GM10266 (cell line): Measurements from ENCODE around the gene MYO18A.
"Not testable (repeated sequence)": the region's sequence is repeated elsewhere in the genome, so short reads cannot be mapped to it uniquely, and the experiment has no call there.

ENCODE experiments used
- DNase-seq: peaks from one replicate; pipeline ENCODE4 v3.0.0; 2012; ENCODE audit errors: extremely low spot score
- TF ChIP-seq, protein P1 (sequence below): IDR thresholded peaks from 2 replicates; pipeline ENCODE4 v1.5.1; 2012; ENCODE audit warnings: mild to moderate bottlenecking, low read depth; ENCODE audit not compliant: control insufficient read depth, insufficient read depth; ENCODE audit errors: missing control alignments

The MYO18A gene

GRCh38 chr17:29089601-29090044, 90.6 kb downstream of the MYO18A start:
- DNase-seq = no peak
- TF ChIP-seq, protein P1, sequence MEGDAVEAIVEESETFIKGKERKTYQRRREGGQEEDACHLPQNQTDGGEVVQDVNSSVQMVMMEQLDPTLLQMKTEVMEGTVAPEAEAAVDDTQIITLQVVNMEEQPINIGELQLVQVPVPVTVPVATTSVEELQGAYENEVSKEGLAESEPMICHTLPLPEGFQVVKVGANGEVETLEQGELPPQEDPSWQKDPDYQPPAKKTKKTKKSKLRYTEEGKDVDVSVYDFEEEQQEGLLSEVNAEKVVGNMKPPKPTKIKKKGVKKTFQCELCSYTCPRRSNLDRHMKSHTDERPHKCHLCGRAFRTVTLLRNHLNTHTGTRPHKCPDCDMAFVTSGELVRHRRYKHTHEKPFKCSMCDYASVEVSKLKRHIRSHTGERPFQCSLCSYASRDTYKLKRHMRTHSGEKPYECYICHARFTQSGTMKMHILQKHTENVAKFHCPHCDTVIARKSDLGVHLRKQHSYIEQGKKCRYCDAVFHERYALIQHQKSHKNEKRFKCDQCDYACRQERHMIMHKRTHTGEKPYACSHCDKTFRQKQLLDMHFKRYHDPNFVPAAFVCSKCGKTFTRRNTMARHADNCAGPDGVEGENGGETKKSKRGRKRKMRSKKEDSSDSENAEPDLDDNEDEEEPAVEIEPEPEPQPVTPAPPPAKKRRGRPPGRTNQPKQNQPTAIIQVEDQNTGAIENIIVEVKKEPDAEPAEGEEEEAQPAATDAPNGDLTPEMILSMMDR = no peak

GRCh38 chr17:29088782-29089181, 91.4 kb downstream of the MYO18A start:
- not testable (repeated sequence) for DNase-seq

DNA sequence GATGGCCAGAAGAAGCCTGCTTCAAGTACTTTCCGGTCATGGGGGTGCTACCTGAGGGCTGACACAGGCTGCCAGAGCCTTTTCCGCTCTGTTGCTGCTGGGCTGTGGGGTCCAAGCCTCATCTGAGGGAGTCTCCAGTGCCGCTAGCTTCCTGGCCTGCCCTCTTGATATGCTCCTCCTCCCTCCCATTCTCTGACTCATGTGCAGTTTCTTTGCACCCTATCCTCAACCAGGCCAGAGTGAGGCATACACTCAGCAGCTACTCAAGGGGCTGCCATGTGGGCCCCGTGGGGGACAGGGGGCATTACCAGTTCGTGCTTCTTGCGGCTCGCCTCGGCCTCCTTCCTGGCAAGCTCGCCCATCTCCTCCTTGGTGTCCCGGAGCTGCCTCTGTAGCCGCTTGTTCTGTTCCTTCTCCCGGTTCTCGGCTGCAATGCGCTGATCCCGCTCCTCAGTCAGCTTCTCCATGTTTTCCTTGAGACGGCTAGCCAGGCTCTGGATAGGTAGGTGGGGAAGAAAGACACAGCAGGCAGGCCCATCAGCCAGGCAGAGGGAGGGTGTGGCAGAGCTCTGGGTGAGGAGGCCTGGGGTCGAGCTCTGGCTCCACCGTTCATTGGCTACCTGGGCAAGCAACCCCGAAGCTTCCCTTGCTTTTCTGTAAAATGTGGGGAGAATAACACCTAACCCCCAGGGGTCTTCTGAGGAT, 93.4 kb downstream of the MYO18A start:
- DNase-seq = no peak
- TF ChIP-seq, protein P1 = no peak

- no peak for DNase-seq
- TF ChIP-seq, protein P1 = no peak
Measured at GRCh38 chr17:29085223-29085622, 95.0 kb downstream of the MYO18A start.

DNA sequence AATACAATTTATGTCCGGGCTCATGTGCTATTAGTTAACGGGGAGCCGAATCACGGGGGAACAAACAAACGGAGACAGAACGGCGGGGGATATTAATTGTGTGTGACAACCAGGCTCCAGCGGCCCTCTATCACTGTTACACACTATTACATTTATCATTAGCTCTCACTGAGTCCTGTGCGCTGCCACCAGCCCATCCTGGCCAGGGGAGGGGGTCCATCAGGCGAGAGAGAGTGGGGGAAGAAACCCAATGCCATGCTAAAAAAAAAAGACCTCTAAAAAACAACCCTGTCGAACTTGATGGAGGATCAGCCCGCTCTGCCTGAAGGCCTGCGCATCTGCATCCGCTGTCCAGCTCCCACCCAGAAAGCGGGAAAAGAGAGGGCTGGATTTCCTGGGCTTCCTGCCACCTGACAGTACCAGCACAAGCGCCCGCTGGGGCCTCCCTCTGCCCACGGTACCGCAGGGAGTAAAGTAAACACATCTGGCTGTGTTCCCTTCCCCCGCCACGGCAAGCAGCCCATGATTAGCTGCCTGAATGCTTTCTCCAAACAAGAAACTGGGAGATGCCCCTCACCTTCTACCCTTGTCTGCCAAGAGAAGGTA, 95.6 kb downstream of the MYO18A start:
- no peak for DNase-seq
- TF ChIP-seq, protein P1 = no peak

DNA sequence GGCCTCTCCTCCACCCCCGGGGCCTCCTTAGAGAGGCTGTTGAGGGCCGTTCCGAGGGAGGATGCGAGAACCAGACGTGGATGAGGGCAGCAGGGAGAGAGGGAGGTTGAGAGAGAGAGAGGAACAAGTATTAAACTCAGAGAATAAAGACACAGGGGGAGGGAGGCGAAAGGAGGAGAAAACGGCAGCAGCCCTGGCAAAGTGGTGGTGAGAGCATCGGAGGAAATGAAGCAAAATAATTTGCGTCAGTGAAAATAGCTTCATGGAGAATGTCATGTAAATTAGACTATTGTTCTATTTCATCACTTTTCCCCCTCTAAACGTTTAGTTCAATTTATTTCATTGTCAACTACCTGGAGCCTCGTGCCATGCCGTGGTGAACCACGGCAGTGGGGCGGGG, 99.2 kb downstream of the MYO18A start:
- TF ChIP-seq, protein P1 = no peak
- no peak for DNase-seq

DNA sequence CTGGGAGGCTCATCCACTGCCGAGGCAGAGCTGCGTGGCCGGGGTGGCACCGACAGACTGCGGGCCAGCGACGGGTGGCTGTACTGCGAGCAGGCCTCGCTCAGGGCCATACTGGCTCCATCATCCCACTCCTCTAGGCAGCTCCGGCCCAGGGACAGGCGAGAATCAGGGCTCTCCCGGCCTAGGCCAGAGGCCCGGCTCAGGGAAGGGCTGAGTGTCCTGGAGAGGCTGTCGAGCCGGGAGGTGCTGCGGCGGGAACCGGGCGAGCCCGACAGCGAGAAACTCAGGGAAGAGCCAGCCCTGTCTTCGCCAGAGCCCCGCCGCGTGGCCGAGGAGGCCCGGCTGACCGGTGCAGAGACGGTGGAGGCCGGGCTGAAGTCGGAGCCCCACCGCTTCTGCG, 99.9 kb downstream of the MYO18A start:
- no peak for DNase-seq
- TF ChIP-seq, protein P1 = no peak
